22Rv1 (cell line): Measurements from ENCODE around the gene TTC23L.
"Not testable (repeated sequence)": the region's sequence is repeated elsewhere in the genome, so short reads cannot be mapped to it uniquely, and the experiment has no call there.

ENCODE experiments used
- H3K27ac ChIP-seq: fragments of 450-650 bp; 2 replicates; pipeline ENCODE4 v1.5.1; 2017
- CTCF ChIP-seq: fragments of 450-650 bp; IDR thresholded peaks from 2 replicates; pipeline ENCODE4 v1.5.1; 2017; ENCODE audit warnings: mild to moderate bottlenecking
- ZFX ChIP-seq: fragments of 450-650 bp; IDR thresholded peaks from 2 replicates; pipeline ENCODE4 v1.6.1; 2017; ENCODE audit warnings: antibody characterized with exemption, borderline replicate concordance

TTC23L gene

GRCh38 chr5:34822956-34823715 lies 15.8 kb upstream of the TTC23L start:
- no peak overlapping the region for H3K27ac ChIP-seq
- TF ChIP-seq CTCF (no peak), ZFX (no peak)

- no peak overlapping the region for H3K27ac ChIP-seq
- TF ChIP-seq CTCF (no peak), ZFX (no peak)
These were observed 12.6 kb upstream of the TTC23L start for GRCh38 chr5:34826347-34826746.

- TF ChIP-seq ZFX, result no peak
- no peak for TF ChIP-seq CTCF
- H3K27ac ChIP-seq, result no peak overlapping the region
These were observed 11.1 kb upstream of the TTC23L start for GRCh38 chr5:34827588-34828506.

- H3K27ac ChIP-seq, result not testable (repeated sequence)
These were observed 8.1 kb upstream of the TTC23L start for GRCh38 chr5:34830827-34831226.

- H3K27ac ChIP-seq, result no peak overlapping the region
These were observed 7.7 kb upstream of the TTC23L start for GRCh38 chr5:34831303-34831702.

GRCh38 chr5:34832568-34832967 lies 6.4 kb upstream of the TTC23L start:
- H3K27ac ChIP-seq, result no peak overlapping the region
- TF ChIP-seq ZFX (no peak), CTCF (no peak)

More at GRCh38 chr5:34831303-34831702, 7.7 kb upstream of the TTC23L start:
- TF ChIP-seq ZFX, result no peak
- no peak for TF ChIP-seq CTCF

- H3K27ac ChIP-seq, result no peak overlapping the region
- TF ChIP-seq ZFX (no peak), CTCF (no peak)
These were observed 5.9 kb upstream of the TTC23L start for GRCh38 chr5:34833090-34833489.
